GM18505 (cell line): ENCODE data around the gene ZNF763.
"Not testable (repeated sequence)": the region's sequence is repeated elsewhere in the genome, so short reads cannot be mapped to it uniquely, and the experiment has no call there.

ENCODE experiments used
- ATAC-seq: cut with Tn5 transposase; IDR thresholded peaks from one replicate; pipeline ENCODE4 v1.9.1; 2021; ENCODE audit not compliant: unreplicated experiment
- POLR2A ChIP-seq: IDR thresholded peaks from 4 replicates; pipeline ENCODE4 v1.6.1; 2011; ENCODE audit warnings: borderline replicate concordance; ENCODE audit not compliant: insufficient read depth, insufficient read length; ENCODE audit errors: extremely low read depth

Gene ZNF763

DNA sequence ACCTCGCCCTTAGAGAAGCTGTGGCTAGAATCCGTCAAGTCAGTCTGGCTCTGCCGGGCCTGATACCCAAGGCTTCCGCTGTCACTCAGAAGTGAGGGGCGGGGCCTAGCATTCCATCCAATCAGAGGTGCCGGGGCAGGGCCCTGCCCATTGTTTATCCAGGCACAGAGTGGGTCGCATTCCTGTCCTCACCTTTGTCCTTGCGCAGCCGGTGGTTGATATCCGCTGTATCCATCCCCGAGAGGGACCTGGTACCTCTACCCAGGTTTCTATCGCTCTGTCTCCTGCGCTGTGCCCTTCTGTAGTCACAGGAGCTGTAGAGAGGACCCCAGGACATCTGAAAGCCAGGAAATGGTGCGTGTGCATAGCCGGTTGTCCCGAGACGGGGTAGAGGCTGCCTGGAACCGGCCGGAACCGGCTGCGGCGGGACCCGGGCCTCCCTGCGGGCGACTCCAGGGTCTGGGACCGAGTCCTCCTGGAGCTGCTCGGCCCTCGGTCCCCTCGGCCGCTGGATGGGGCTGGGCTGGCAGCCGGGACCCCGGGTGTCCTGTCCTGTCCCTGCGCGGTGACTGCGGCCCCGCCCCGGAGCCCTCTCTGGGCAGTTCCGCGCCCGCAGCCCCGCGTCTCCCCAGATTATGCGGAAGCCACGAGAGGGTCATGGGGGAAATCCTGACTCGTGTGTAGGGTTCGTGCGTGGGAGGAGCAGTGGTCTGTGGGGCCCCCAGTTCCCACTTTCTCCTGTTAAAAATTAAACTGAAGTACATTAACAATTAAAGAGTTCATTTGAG lies at the start of gene ZNF763:
ZNF763 (plus strand) TSS at position 183 of the 788 bp plus-strand sequence; CDS start at position 352, 169 bp downstream.
- peak; percentile 89 for TF ChIP-seq POLR2A
- peak; percentile 83 for ATAC-seq

GRCh38 chr19:11921852-11922495 lies 42.9 kb upstream of the ZNF763 start:
- no peak for ATAC-seq
- TF ChIP-seq POLR2A: no peak

DNA sequence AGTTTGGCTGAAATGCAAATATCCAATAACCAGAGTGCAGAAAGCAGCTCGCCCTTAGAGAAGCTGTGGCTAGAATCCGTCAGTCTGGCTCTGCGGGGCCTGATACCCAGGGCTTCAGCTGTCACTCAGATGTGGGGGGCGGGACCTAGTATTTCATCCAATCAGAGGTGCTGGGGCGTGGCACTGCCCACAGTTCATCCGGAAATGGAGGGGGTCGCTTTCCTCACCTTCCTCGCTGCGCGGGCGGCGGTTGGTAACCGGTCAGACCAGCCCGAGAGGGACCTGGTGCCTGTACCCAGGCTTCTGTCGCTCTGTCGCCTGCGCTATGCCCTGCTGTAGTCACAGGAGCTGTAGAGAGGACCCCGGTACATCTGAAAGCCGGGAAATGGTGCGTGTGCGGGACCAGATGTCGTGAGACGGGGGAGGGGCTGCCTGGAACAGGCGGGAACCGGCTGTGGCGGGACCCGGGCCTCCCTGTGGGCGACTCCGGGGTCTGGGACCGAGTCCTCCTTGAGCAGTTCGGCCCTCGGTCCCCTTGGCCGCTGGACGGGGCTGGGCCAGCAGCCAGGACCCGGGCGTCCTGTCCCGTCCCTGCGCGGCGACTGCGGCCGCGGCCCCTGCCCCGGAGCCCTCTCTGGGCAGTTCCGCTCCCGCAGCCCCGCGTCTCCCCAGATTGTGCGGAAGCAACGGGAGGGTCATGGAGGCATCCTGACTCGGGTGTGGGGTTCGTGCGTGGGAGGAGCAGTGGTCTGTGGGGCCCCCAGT lies 39.8 kb upstream of the ZNF763 start, which contains the start of gene ZNF700:
ZNF700 (plus strand) TSS at position 222 of the 765 bp plus-strand sequence; CDS start at position 326, 104 bp downstream.
- TF ChIP-seq POLR2A: peak; percentile 95
- peak; percentile 84 for ATAC-seq

- ATAC-seq: not testable (repeated sequence)
These were observed 39.1 kb upstream of the ZNF763 start for GRCh38 chr19:11925651-11926187.

- no peak for ATAC-seq
- no peak for TF ChIP-seq POLR2A
These were observed 37.6 kb upstream of the ZNF763 start for GRCh38 chr19:11927227-11927626.

- no peak for ATAC-seq
These were observed 33.8 kb upstream of the ZNF763 start for GRCh38 chr19:11931051-11931450.

GRCh38 chr19:11931513-11931912 lies 33.3 kb upstream of the ZNF763 start:
- TF ChIP-seq POLR2A: no peak

More at GRCh38 chr19:11931051-11931450, 33.8 kb upstream of the ZNF763 start:
- no peak for TF ChIP-seq POLR2A

DNA sequence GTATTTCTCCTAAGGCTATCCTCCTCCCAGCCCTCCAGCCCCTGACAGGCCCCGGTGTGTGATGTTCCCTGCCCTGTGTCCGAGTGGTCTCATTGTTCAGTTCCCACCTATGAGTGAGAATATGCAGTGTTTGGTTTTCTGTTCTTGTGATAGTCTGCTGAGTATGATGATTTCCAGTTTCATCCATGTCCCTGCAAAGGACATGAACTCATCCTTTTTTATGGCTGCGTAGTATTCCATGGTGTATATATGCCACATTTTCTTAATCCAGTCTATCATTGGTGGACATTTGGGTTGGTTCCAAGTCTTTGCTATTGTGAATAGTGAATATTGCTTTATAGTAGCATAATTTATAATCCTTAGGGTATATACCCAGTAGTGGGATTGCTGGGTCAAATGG lies 29.0 kb upstream of the ZNF763 start:
- ATAC-seq: not testable (repeated sequence)

More at GRCh38 chr19:11931513-11931912, 33.3 kb upstream of the ZNF763 start:
- no peak for ATAC-seq

GRCh38 chr19:11938383-11938782 lies 26.5 kb upstream of the ZNF763 start:
- ATAC-seq: not testable (repeated sequence)

DNA sequence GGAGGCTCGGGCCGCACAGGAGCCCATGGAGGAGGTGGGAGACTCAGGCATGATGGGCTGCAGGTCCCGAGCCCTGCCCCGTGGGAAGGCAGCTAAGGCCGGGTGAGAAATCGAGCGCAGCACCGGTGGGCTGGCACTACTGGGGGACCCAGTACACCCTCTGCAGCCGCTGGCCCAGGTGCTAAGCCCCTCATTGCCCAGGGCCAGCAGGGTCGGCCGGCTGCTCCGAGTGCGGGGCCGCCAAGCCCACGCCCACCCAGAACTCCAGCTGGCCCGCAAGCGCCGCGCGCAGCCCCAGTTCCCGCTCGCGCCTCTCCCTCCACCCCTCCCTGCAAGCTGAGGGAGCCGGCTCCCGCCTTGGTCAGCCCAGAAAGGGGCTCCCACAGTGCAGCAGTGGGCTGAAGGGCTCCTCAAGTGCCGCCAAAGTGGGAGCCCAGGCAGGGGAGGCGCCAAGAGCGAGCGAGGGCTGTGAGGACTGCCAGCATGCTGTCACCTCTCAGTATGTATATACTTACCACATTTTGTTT lies 23.4 kb upstream of the ZNF763 start:
- ATAC-seq: not testable (repeated sequence)

- no peak for TF ChIP-seq POLR2A
- ATAC-seq: no peak
These were observed 22.6 kb upstream of the ZNF763 start for GRCh38 chr19:11942008-11942842.

GRCh38 chr19:11942843-11943108 lies 22.1 kb upstream of the ZNF763 start:
- TF ChIP-seq POLR2A: no peak
- ATAC-seq: no peak

- no peak for TF ChIP-seq POLR2A
- ATAC-seq: no peak
These were observed 20.2 kb upstream of the ZNF763 start for GRCh38 chr19:11944656-11945055.

GRCh38 chr19:11948646-11949045 lies 16.2 kb upstream of the ZNF763 start:
- no peak for ATAC-seq
- TF ChIP-seq POLR2A: no peak
